Colonic mucosa (tissue), 4 donors: ENCODE measurements around the gene FAM120A. TPM values are rescaled to one million over a fixed set of nuclear protein-coding genes. Genes with fewer than 3 reads are reported as not detected.

ENCODE experiments used
- DNase-seq: peaks from one replicate; pipeline ENCODE4 v3.0.0-alpha.2; 2020
- H3K27ac ChIP-seq: fragments of 200-600 bp; one replicate; pipeline ENCODE4 v1.8.0; 2021
- H3K27me3 ChIP-seq: fragments of 200-600 bp; one replicate; pipeline ENCODE4 v1.8.0; 2021
- H3K36me3 ChIP-seq: fragments of 200-600 bp; one replicate; pipeline ENCODE4 v1.8.0; 2021
- H3K4me1 ChIP-seq: fragments of 200-600 bp; one replicate; pipeline ENCODE4 v1.8.0; 2021; ENCODE audit warnings: mild to moderate bottlenecking
- H3K4me3 ChIP-seq: fragments of 200-600 bp; one replicate; pipeline ENCODE4 v1.8.0; 2021
- H3K9ac ChIP-seq, 2 donors: one replicate each; pipeline ENCODE4 v1.7.0; 2013; ENCODE audit warnings: control low read depth in 2 of 2, low read depth in 2 of 2, low read length in 2 of 2
- H3K9me3 ChIP-seq: fragments of 200-600 bp; one replicate; pipeline ENCODE4 v1.8.0; 2021
- intact Hi-C: fragments of 100-400 bp; cut with DNase I; formaldehyde crosslinking; loops from one replicate; pipeline ENCODE4 v1.14.1; 2022
- total RNA-seq, 2 donors: library from RNA; stranded (reverse); fragmentation: NEBNext Ultra II Directional in 1 of 2; extraction: Animal tissue kit (Norgen Biotek cat#: 25700) in 1 of 2; gene quantifications; one replicate each; pipeline ENCODE4 v1.2.1, GENCODE V29; 2021
- TF ChIP-seq, protein P1 (sequence below): fragments of 200-600 bp; IDR thresholded peaks from one replicate; pipeline ENCODE4 v1.8.0; 2022; ENCODE audit warnings: antibody characterized with exemption, mild to moderate bottlenecking
- donor health status: healthy.
- donor health status: DM: no; HTN: no; CAD: no.
- donor health status: DM: no; HTN: no; CAD: no.

FAM120A gene
- total RNA-seq, 2 donors from 2014 or later = 246 to 264 TPM

DNA sequence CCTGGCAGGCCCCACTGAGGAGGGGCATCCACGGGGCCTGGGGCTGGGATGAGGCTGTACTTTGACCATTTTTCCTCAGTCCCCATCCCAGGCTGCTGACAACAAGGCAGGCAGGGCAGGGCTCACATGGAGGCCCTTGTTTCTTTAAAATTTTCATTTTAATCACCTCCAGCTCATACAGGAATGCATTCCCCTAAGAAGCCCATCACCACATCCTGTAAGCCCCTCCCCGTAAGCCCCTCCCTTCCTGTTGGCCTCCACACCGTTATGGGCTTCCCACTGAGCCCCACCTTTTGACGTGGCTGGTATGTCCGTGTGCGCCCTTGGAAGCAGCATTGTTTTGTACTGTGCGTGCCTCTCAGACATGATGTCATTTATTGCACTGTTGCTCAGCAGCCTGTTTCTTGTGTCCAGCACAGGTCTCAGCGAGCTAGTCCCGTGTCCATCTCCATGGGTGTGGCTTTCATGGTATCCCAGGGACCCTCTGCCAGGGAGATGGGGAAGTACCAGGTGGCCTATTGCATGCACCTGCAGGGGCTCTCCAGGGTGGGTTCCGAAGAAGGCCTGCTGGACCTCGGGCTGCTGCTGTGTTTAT lies 147.3 kb downstream of the FAM120A start:
- no peak overlapping the region for H3K27ac ChIP-seq
- TF ChIP-seq, protein P1, sequence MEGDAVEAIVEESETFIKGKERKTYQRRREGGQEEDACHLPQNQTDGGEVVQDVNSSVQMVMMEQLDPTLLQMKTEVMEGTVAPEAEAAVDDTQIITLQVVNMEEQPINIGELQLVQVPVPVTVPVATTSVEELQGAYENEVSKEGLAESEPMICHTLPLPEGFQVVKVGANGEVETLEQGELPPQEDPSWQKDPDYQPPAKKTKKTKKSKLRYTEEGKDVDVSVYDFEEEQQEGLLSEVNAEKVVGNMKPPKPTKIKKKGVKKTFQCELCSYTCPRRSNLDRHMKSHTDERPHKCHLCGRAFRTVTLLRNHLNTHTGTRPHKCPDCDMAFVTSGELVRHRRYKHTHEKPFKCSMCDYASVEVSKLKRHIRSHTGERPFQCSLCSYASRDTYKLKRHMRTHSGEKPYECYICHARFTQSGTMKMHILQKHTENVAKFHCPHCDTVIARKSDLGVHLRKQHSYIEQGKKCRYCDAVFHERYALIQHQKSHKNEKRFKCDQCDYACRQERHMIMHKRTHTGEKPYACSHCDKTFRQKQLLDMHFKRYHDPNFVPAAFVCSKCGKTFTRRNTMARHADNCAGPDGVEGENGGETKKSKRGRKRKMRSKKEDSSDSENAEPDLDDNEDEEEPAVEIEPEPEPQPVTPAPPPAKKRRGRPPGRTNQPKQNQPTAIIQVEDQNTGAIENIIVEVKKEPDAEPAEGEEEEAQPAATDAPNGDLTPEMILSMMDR = no peak
- peaks cover 20% of the 10 kb centered on the region for H3K4me1 ChIP-seq
- intact Hi-C loops = no loop called here
- peak; percentile 37 for DNase-seq
- no peak overlapping the region for H3K9ac ChIP-seq
- H3K9me3 ChIP-seq = no peaks in the 10 kb centered on the region
- no peaks in the 10 kb centered on the region for H3K27me3 ChIP-seq
- no peaks in the 10 kb centered on the region for H3K36me3 ChIP-seq
- H3K4me3 ChIP-seq = no peak overlapping the region

DNA sequence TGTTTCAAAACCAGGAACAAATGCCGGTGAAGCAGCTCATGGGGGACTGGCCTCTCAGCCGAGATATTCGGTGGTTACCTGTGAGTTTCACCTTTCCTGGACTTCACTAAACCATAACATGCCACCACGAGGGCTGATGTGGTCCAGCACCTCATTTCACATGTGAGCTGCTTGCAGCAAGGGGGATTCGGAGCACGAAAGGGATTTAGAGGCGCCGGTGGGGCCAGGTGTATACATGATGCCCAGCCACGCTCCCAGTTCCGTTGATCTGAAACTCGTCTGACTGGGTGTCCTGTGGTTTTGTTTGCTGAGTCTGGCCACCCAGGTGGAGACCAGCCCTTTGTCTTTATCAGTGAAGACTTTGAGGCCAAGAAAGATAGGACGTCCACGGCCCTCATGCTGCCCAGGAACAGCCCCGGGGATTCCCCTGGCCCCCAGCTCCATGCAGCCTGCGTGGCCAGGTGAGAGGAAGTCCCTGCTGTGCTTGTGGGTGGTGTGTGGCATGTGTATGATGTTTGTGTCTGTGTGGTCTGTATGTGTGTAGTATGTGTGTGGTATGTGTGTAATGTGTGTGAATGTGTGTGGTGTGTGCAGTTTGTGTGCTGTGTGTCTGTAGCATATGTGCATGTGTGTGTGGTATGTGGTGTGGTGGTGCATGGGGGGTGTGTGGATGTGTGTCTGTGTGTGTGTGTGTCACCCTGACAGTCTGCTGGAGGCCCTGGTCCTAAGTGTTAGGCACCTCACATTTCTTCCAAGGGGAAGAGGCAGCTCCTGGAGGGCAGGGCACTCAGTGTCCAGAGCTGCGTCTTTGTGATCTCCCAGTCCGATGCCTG lies 148.3 kb downstream of the FAM120A start:
- DNase-seq = no peak
- no peak overlapping the region for H3K4me3 ChIP-seq
- no peak overlapping the region for H3K27ac ChIP-seq
- no peaks in the 10 kb centered on the region for H3K36me3 ChIP-seq
- peaks cover 13% of the 10 kb centered on the region for H3K4me1 ChIP-seq
- no peaks in the 10 kb centered on the region for H3K27me3 ChIP-seq
- TF ChIP-seq, protein P1 = no peak
- H3K9ac ChIP-seq = no peak overlapping the region
- intact Hi-C loops = no loop called here
- no peaks in the 10 kb centered on the region for H3K9me3 ChIP-seq

DNA sequence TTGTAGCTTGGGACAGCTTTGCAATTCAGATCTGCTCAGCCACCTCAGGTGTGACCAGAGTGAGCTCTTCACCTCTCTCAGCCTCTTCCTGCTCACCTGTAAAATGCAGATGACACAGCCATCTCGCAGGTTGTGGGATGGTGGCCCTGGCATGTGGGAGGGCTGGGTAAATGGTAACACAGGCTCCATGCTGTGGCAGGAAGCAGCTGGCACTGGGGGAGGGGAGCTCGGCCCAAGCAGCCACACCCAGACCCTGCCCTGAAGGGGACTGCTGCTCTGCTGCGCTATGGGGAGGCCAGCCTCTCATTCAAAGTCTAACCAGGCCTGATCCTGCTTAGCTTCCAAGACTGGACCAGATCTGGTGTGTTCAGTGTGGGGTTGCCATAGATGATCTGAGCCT lies 149.0 kb downstream of the FAM120A start:
- H3K27me3 ChIP-seq = no peaks in the 10 kb centered on the region
- H3K9me3 ChIP-seq = no peaks in the 10 kb centered on the region
- intact Hi-C loops = no loop called here
- no peak overlapping the region for H3K27ac ChIP-seq
- DNase-seq = peak; percentile 66
- TF ChIP-seq, protein P1 = no peak
- no peak overlapping the region for H3K9ac ChIP-seq
- H3K36me3 ChIP-seq = no peaks in the 10 kb centered on the region
- peaks cover 11% of the 10 kb centered on the region for H3K4me1 ChIP-seq
- no peak overlapping the region for H3K4me3 ChIP-seq

DNA sequence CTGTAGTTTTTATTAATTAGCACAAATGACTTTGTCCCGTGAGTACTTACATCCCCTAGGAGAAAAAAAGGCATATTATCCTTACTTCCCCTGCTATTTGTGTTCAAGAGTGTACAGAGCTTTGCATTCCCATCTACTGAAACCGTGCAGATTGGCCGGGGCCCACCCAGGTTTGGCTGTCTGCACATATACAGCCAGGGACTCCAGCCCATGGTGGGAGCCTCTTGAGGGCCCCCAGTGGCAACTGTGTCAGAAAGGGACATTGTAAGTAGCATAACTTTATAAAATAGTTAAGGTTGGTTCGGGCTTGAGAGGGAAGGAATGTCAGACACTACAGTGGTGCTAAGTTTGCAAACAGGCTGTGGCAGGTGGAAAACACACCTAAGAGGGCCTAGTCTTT lies 149.6 kb downstream of the FAM120A start:
- Histone ChIP-seq H3K27ac (no peak overlapping the region), H3K36me3 (no peaks in the 10 kb centered on the region), H3K4me1 (peaks cover 11% of the 10 kb centered on the region), H3K4me3 (no peak overlapping the region), H3K9me3 (no peaks in the 10 kb centered on the region), H3K9ac (no peak overlapping the region), H3K27me3 (no peaks in the 10 kb centered on the region)
- intact Hi-C loops = no loop called here
- DNase-seq = no peak
- TF ChIP-seq, protein P1 = no peak

DNA sequence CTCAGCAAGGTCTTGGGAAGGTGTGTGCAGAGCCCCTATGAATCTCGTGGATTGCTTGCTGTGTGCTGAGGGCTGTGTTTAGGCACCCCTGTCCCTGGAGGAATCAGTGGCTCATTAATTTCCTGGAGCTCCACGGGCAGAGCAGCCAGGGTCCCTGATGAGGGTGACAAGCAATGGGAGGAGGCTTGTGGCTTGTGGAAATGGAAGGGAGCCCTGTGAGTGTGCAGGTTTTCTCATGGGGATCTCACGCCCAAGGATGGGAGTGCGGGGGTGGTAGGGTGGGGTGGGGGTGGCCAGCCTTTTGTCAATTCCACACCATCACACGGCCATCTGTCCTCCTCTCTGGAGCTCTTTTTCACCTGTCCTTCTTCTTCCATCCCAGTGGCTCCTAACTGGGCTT lies 150.2 kb downstream of the FAM120A start:
- Histone ChIP-seq H3K4me1 (peaks cover 11% of the 10 kb centered on the region), H3K4me3 (no peak overlapping the region), H3K9ac (no peak overlapping the region), H3K36me3 (no peaks in the 10 kb centered on the region), H3K27ac (no peak overlapping the region), H3K9me3 (no peaks in the 10 kb centered on the region), H3K27me3 (no peaks in the 10 kb centered on the region)
- intact Hi-C loops = no loop called here
- DNase-seq = peak; percentile 12
- TF ChIP-seq, protein P1 = no peak
